ENCODE results near the gene SLC25A15.

Gene SLC25A15

GRCh38 chr13:40769970-40770369 lies 19.4 kb upstream of the SLC25A15 start:
- peaks cover 12% of the 10 kb centered on the region for H3K4me1 ChIP-seq (ENCODE audit: low read length)

GRCh38 chr13:40770609-40770933 lies 18.8 kb upstream of the SLC25A15 start:
- Histone ChIP-seq H3K9ac (ENCODE audit: low read length) (peak overlapping the region; percentile 86), H3K27ac (ENCODE audit: low read length) (peak overlapping the region; percentile 55), H3K27me3 (ENCODE audit: low read depth, low read length) (no peaks in the 10 kb centered on the region), H3K79me2 (ENCODE audit: low read length) (peaks cover 26% of the 10 kb centered on the region), H3K4me2 (ENCODE audit: low read length) (peak overlapping the region; percentile 99), H3K36me3 (replicated peaks; ENCODE audit: low read depth, low read length) (peaks cover 9% of the 10 kb centered on the region), H3K4me1 (ENCODE audit: low read length) (peaks cover 10% of the 10 kb centered on the region), H3K4me3 (ENCODE audit: low read length) (peak overlapping the region; percentile 84), H2AFZ (ENCODE audit: low read depth, low read length) (peak overlapping the region; percentile 85), H3K9me3 (ENCODE audit: insufficient read depth, low read length) (no peaks in the 10 kb centered on the region), H4K20me1 (ENCODE audit: insufficient read depth, low read length) (no peaks in the 10 kb centered on the region)
- TF ChIP-seq CTCF (IDR thresholded peaks at IDR 0.05; ENCODE audit: low read depth, low read length) (no peak), EZH2phosphoT487 (IDR thresholded peaks at IDR 0.05; ENCODE audit: low read depth) (no peak)

More at GRCh38 chr13:40769970-40770369, 19.4 kb upstream of the SLC25A15 start:
- Histone ChIP-seq H3K79me2 (ENCODE audit: low read length) (peaks cover 26% of the 10 kb centered on the region), H3K27me3 (ENCODE audit: low read depth, low read length) (no peaks in the 10 kb centered on the region), H3K4me3 (ENCODE audit: low read length) (peak overlapping the region; percentile 84), H3K27ac (ENCODE audit: low read length) (no peak overlapping the region), H2AFZ (ENCODE audit: low read depth, low read length) (no peak overlapping the region), H3K4me2 (ENCODE audit: low read length) (peak overlapping the region; percentile 99), H3K9me3 (ENCODE audit: insufficient read depth, low read length) (no peaks in the 10 kb centered on the region), H4K20me1 (ENCODE audit: insufficient read depth, low read length) (no peaks in the 10 kb centered on the region), H3K36me3 (replicated peaks; ENCODE audit: low read depth, low read length) (peaks cover 11% of the 10 kb centered on the region), H3K9ac (ENCODE audit: low read length) (peak overlapping the region; percentile 86)
- TF ChIP-seq EZH2phosphoT487 (IDR thresholded peaks at IDR 0.05; ENCODE audit: low read depth) (no peak), CTCF (IDR thresholded peaks at IDR 0.05; ENCODE audit: low read depth, low read length) (no peak)

- peak within 1 kb of the TSS; percentile 55 for H3K27ac ChIP-seq (ENCODE audit: low read length)
- H3K9me3 ChIP-seq (ENCODE audit: insufficient read depth, low read length), result no peaks in the 10 kb centered on the region
- H3K4me3 ChIP-seq (ENCODE audit: low read length), result peak within 1 kb of the TSS; percentile 84
- H3K4me2 ChIP-seq (ENCODE audit: low read length), result peak within 1 kb of the TSS; percentile 99
- H3K9ac ChIP-seq (ENCODE audit: low read length), result peak within 1 kb of the TSS; percentile 86
- H3K27me3 ChIP-seq (ENCODE audit: low read depth, low read length), result no peaks in the 10 kb centered on the region
- H3K79me2 ChIP-seq (ENCODE audit: low read length), result peaks cover 26% of the 10 kb centered on the region
- peak within 1 kb of the TSS; percentile 96 for H2AFZ ChIP-seq (ENCODE audit: low read depth, low read length)
- TF ChIP-seq EZH2phosphoT487 (IDR thresholded peaks at IDR 0.05; ENCODE audit: low read depth) (no peak), CTCF (IDR thresholded peaks at IDR 0.05; ENCODE audit: low read depth, low read length) (no peak)
- no peaks in the 10 kb centered on the region for H4K20me1 ChIP-seq (ENCODE audit: insufficient read depth, low read length)
- peaks cover 12% of the 10 kb centered on the region for H3K4me1 ChIP-seq (ENCODE audit: low read length)
- peaks cover 9% of the 10 kb centered on the region for H3K36me3 ChIP-seq (replicated peaks; ENCODE audit: low read depth, low read length)
Measured at GRCh38 chr13:40770934-40771618, 18.3 kb upstream of the SLC25A15 start, which contains the start of gene MRPS31. TSS of gene MRPS31 (minus strand) at chr13:40771190. CDS start at chr13:40771136, 54 bp downstream.

GRCh38 chr13:40772765-40773473 lies 16.5 kb upstream of the SLC25A15 start:
- no peak overlapping the region for H3K4me2 ChIP-seq (ENCODE audit: low read length)
- no peak overlapping the region for H3K4me3 ChIP-seq (ENCODE audit: low read length)
- peaks cover 26% of the 10 kb centered on the region for H3K4me1 ChIP-seq (ENCODE audit: low read length)
- H3K27me3 ChIP-seq (ENCODE audit: low read depth, low read length), result no peaks in the 10 kb centered on the region
- H2AFZ ChIP-seq (ENCODE audit: low read depth, low read length), result no peak overlapping the region
- peaks cover 5% of the 10 kb centered on the region for H3K36me3 ChIP-seq (replicated peaks; ENCODE audit: low read depth, low read length)
- peaks cover 17% of the 10 kb centered on the region for H3K79me2 ChIP-seq (ENCODE audit: low read length)
- H3K9me3 ChIP-seq (ENCODE audit: insufficient read depth, low read length), result no peaks in the 10 kb centered on the region
- H4K20me1 ChIP-seq (ENCODE audit: insufficient read depth, low read length), result no peaks in the 10 kb centered on the region
- no peak overlapping the region for H3K27ac ChIP-seq (ENCODE audit: low read length)
- no peak overlapping the region for H3K9ac ChIP-seq (ENCODE audit: low read length)
- no peak for TF ChIP-seq EZH2phosphoT487 (IDR thresholded peaks at IDR 0.05; ENCODE audit: low read depth)
- no peak for TF ChIP-seq CTCF (IDR thresholded peaks at IDR 0.05; ENCODE audit: low read depth, low read length)

Measured in OCI-LY3 (cell line).